ENCODE results near the gene TRAPPC3.

TRAPPC3 gene

GRCh38 chr1:36157115-36157903 is 8.0 kb upstream of the TRAPPC3 start:
- 6% methylated on average over 9 of the region's 9 CpGs for WGBS

GRCh38 chr1:36156329-36157114 is 7.2 kb upstream of the TRAPPC3 start:
- H3K9ac ChIP-seq (ENCODE audit: low read depth, low read length) = peak overlapping the region; percentile 75

More at GRCh38 chr1:36157115-36157903, 8.0 kb upstream of the TRAPPC3 start:
- H3K27me3 ChIP-seq (ENCODE audit: insufficient read depth, low read length) = peaks cover 29% of the 10 kb centered on the region
- H3K4me3 ChIP-seq (ENCODE audit: low read length) = peak overlapping the region; percentile 92
- no peaks in the 10 kb centered on the region for H3K9me3 ChIP-seq (ENCODE audit: insufficient read depth, low read depth, low read length)
- H3K27ac ChIP-seq (ENCODE audit: low read depth, low read length) = peak overlapping the region; percentile 64; the same call in 1 of the 2 replicates
- H3K9ac ChIP-seq (ENCODE audit: low read depth, low read length) = peak overlapping the region; percentile 75
- H3K36me3 ChIP-seq (ENCODE audit: insufficient read depth, low read length) = no peaks in the 10 kb centered on the region
- peaks cover 22% of the 10 kb centered on the region for H3K4me1 ChIP-seq (ENCODE audit: insufficient read depth, low read length)

GRCh38 chr1:36155408-36156328 is 6.4 kb upstream of the TRAPPC3 start, which contains the start of gene MAP7D1:
TSS of gene MAP7D1 (plus strand) at chr1:36156160. CDS start at chr1:36156418, 258 bp downstream.
- no peaks in the 10 kb centered on the region for H3K9me3 ChIP-seq (ENCODE audit: insufficient read depth, low read depth, low read length)
- peaks cover 38% of the 10 kb centered on the region for H3K27me3 ChIP-seq (ENCODE audit: insufficient read depth, low read length)
- H3K27ac ChIP-seq (ENCODE audit: low read depth, low read length) = peak within 1 kb of the TSS; percentile 76
- peaks cover 18% of the 10 kb centered on the region for H3K4me1 ChIP-seq (ENCODE audit: insufficient read depth, low read length)
- H3K36me3 ChIP-seq (ENCODE audit: insufficient read depth, low read length) = no peaks in the 10 kb centered on the region
- H3K9ac ChIP-seq (ENCODE audit: low read depth, low read length) = peak within 1 kb of the TSS; percentile 75
- under 1% methylated on average over 88 of the region's 88 CpGs for WGBS
- H3K4me3 ChIP-seq (ENCODE audit: low read length) = peak within 1 kb of the TSS; percentile 92

More at GRCh38 chr1:36156329-36157114, 7.2 kb upstream of the TRAPPC3 start:
- Histone ChIP-seq H3K27ac (ENCODE audit: low read depth, low read length) (peak overlapping the region; percentile 64), H3K4me3 (ENCODE audit: low read length) (peak overlapping the region; percentile 92), H3K9me3 (ENCODE audit: insufficient read depth, low read depth, low read length) (no peaks in the 10 kb centered on the region), H3K27me3 (ENCODE audit: insufficient read depth, low read length) (peaks cover 37% of the 10 kb centered on the region), H3K4me1 (ENCODE audit: insufficient read depth, low read length) (peaks cover 20% of the 10 kb centered on the region), H3K36me3 (ENCODE audit: insufficient read depth, low read length) (no peaks in the 10 kb centered on the region)
- WGBS = under 1% methylated on average over 66 of the region's 69 CpGs

GRCh38 chr1:36154765-36155407 is 5.6 kb upstream of the TRAPPC3 start:
- peaks cover 42% of the 10 kb centered on the region for H3K27me3 ChIP-seq (ENCODE audit: insufficient read depth, low read length)
- H3K9ac ChIP-seq (ENCODE audit: low read depth, low read length) = no peak overlapping the region; the same call in 1 of the 2 replicates
- WGBS = 46% methylated on average over 5 of the region's 6 CpGs

GRCh38 chr1:36154335-36154734 is 5.0 kb upstream of the TRAPPC3 start:
- Histone ChIP-seq H3K9me3 (ENCODE audit: insufficient read depth, low read depth, low read length) (no peaks in the 10 kb centered on the region), H3K4me1 (ENCODE audit: insufficient read depth, low read length) (peaks cover 25% of the 10 kb centered on the region), H3K36me3 (ENCODE audit: insufficient read depth, low read length) (no peaks in the 10 kb centered on the region), H3K9ac (ENCODE audit: low read depth, low read length) (no peak overlapping the region), H3K27ac (ENCODE audit: low read depth, low read length) (no peak overlapping the region), H3K4me3 (ENCODE audit: low read length) (no peak overlapping the region), H3K27me3 (ENCODE audit: insufficient read depth, low read length) (peaks cover 42% of the 10 kb centered on the region)
- 91% methylated on average over 6 of the region's 6 CpGs for WGBS

More at GRCh38 chr1:36154765-36155407, 5.6 kb upstream of the TRAPPC3 start:
- Histone ChIP-seq H3K4me1 (ENCODE audit: insufficient read depth, low read length) (peaks cover 23% of the 10 kb centered on the region), H3K9me3 (ENCODE audit: insufficient read depth, low read depth, low read length) (no peaks in the 10 kb centered on the region), H3K4me3 (ENCODE audit: low read length) (peak overlapping the region; percentile 92), H3K27ac (ENCODE audit: low read depth, low read length) (peak overlapping the region; percentile 76; the same call in 1 of the 2 replicates), H3K36me3 (ENCODE audit: insufficient read depth, low read length) (no peaks in the 10 kb centered on the region)

- 93% methylated on average over 6 of the region's 6 CpGs for WGBS
Observed at GRCh38 chr1:36153476-36153875, 4.2 kb upstream of the TRAPPC3 start.

GRCh38 chr1:36151845-36152203 is 2.5 kb upstream of the TRAPPC3 start:
- no peaks in the 10 kb centered on the region for H3K9me3 ChIP-seq (ENCODE audit: insufficient read depth, low read depth, low read length)
- 35% methylated on average over 3 of the region's 3 CpGs for WGBS
- no peak overlapping the region for H3K4me3 ChIP-seq (ENCODE audit: low read length)
- peaks cover 20% of the 10 kb centered on the region for H3K4me1 ChIP-seq (ENCODE audit: insufficient read depth, low read length)
- H3K9ac ChIP-seq (ENCODE audit: low read depth, low read length) = no peak overlapping the region
- peaks cover 42% of the 10 kb centered on the region for H3K27me3 ChIP-seq (ENCODE audit: insufficient read depth, low read length)
- H3K36me3 ChIP-seq (ENCODE audit: insufficient read depth, low read length) = no peaks in the 10 kb centered on the region
- H3K27ac ChIP-seq (ENCODE audit: low read depth, low read length) = no peak overlapping the region

More at GRCh38 chr1:36153476-36153875, 4.2 kb upstream of the TRAPPC3 start:
- H3K9me3 ChIP-seq (ENCODE audit: insufficient read depth, low read depth, low read length) = no peaks in the 10 kb centered on the region
- H3K4me1 ChIP-seq (ENCODE audit: insufficient read depth, low read length) = peaks cover 25% of the 10 kb centered on the region
- H3K36me3 ChIP-seq (ENCODE audit: insufficient read depth, low read length) = no peaks in the 10 kb centered on the region
- H3K27me3 ChIP-seq (ENCODE audit: insufficient read depth, low read length) = peaks cover 42% of the 10 kb centered on the region
- no peak overlapping the region for H3K27ac ChIP-seq (ENCODE audit: low read depth, low read length)
- no peak overlapping the region for H3K9ac ChIP-seq (ENCODE audit: low read depth, low read length)
- H3K4me3 ChIP-seq (ENCODE audit: low read length) = no peak overlapping the region

GRCh38 chr1:36151134-36151844 is 2.0 kb upstream of the TRAPPC3 start:
- H3K36me3 ChIP-seq (ENCODE audit: insufficient read depth, low read length) = no peaks in the 10 kb centered on the region
- H3K4me3 ChIP-seq (ENCODE audit: low read length) = no peak overlapping the region
- H3K9me3 ChIP-seq (ENCODE audit: insufficient read depth, low read depth, low read length) = no peaks in the 10 kb centered on the region
- no peak overlapping the region for H3K9ac ChIP-seq (ENCODE audit: low read depth, low read length)
- peaks cover 20% of the 10 kb centered on the region for H3K4me1 ChIP-seq (ENCODE audit: insufficient read depth, low read length)
- peaks cover 42% of the 10 kb centered on the region for H3K27me3 ChIP-seq (ENCODE audit: insufficient read depth, low read length)
- WGBS = 23% methylated on average over 1 of the region's 1 CpG
- no peak overlapping the region for H3K27ac ChIP-seq (ENCODE audit: low read depth, low read length)

- Histone ChIP-seq H3K4me3 (ENCODE audit: low read length) (peak overlapping the region; percentile 47), H3K27me3 (ENCODE audit: insufficient read depth, low read length) (peaks cover 42% of the 10 kb centered on the region), H3K9ac (ENCODE audit: low read depth, low read length) (no peak overlapping the region; the same call in 1 of the 2 replicates), H3K27ac (ENCODE audit: low read depth, low read length) (peak overlapping the region; percentile 41; the same call in 1 of the 2 replicates), H3K4me1 (ENCODE audit: insufficient read depth, low read length) (peaks cover 20% of the 10 kb centered on the region), H3K36me3 (ENCODE audit: insufficient read depth, low read length) (no peaks in the 10 kb centered on the region), H3K9me3 (ENCODE audit: insufficient read depth, low read depth, low read length) (no peaks in the 10 kb centered on the region)
- WGBS = 18% methylated on average over 12 of the region's 12 CpGs
Observed at GRCh38 chr1:36150296-36151133, 1.2 kb upstream of the TRAPPC3 start.
